IPS-11a (cell line): ENCODE results near the gene DNAI1.
"Not testable (repeated sequence)": the region's sequence is repeated elsewhere in the genome, so short reads cannot be mapped to it uniquely, and the experiment has no call there.

ENCODE experiments used
- H3K4me3 ChIP-seq: one replicate; pipeline ENCODE4 v1.5.1; 2013; ENCODE audit warnings: low read depth, low read length, control low read depth

DNAI1 gene

DNA sequence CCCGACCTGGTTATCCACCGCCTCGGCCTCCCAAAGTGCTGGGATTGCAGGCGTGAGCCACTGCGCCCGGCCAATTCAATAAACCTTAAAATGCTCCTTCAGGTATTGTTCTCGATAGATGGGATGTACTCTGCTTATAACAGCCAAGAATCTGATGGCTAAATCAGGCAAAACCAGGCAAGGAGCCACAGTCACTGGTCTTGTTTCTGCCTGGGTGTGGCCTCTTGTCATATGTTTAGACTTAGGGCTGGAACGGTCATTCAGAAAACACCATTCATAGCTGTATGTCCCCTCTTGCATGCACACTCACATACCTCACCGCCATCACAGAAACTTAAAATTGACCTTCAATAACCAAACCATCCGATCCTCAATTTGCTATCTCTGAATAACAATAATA is 8.0 kb upstream of the DNAI1 start:
- no peak overlapping the region for H3K4me3 ChIP-seq

DNA sequence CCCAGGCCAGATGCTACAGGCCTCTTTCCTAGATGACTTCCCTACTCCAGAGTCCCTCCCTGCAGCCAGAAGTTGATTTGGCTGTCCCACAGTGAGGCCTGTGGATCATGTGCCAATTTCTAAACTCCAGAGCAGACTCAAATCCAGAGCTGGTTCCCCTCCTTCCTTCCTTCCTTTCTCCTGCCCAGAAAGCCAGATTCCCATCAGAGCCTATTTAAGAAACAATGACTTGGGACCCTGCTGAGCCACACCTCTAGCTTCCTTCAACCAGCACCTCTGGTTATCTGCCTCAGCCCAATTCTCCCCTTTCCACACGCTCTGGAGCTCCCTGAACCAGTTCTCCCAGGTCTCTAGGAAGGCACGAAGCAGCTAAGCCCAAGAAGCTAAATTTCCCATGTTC is 7.5 kb upstream of the DNAI1 start:
- no peak overlapping the region for H3K4me3 ChIP-seq

DNA sequence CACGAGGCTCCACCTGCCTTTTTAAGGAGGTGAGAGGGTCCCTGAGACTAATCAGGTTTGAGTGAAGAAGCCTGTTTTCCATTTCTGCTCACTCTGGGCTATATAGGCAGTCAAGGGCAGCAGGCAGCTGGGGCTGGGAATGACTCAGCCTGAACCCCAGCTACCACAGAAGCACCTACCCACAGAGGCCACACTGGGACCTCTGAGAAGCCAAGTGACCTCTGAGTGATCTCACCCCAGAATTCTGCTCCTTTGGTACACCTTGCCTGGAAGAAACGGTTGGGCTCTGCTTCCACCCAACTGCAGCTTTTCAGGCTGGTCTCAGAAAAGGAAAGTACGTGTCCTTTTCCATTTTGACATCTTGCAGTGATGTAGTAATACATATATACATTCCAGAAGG is 7.1 kb upstream of the DNAI1 start:
- no peak overlapping the region for H3K4me3 ChIP-seq

DNA sequence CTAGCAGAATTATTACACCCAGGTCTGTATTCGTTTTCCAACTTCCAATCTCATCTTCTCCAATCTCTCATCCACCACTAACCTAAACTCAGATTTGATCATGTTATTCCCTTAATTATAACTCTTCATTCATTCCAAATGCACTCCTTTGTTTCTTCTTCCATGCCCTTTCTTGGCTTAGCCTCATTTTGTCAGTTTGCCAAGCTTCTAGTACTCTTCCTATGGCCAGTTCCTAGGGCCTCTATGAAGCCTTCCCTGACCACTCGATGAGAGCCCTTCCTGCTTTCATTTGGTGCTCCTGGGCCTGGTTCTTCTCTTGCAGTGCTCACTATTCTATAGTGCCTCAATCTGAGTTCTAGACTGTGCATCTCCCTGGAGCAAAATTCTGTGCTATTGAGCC is 6.0 kb upstream of the DNAI1 start:
- no peak overlapping the region for H3K4me3 ChIP-seq

DNA sequence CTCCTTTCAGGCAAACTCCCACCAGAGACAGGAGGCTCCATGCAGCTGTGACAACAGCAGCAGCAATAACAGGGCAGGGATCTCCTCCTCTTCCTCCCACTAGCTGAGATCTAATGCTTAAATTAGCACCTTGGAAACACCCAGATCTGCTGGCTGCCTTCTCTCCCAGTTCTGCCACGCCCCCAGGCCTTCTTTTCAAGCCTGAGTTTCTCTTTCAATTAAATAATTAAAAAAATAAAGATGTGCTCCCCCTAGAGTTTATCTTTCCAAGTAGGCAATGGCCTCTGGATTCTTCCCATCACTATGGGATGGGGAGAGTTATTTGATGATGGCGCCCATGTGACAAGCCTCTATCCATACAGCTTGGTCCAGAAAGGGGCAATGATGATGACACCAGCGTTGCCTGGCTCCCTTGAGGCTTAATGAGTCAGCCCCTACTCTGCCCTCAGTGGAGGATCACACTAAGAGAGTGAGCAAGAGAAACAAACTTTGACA is 4.0 kb upstream of the DNAI1 start:
- no peak overlapping the region for H3K4me3 ChIP-seq

DNA sequence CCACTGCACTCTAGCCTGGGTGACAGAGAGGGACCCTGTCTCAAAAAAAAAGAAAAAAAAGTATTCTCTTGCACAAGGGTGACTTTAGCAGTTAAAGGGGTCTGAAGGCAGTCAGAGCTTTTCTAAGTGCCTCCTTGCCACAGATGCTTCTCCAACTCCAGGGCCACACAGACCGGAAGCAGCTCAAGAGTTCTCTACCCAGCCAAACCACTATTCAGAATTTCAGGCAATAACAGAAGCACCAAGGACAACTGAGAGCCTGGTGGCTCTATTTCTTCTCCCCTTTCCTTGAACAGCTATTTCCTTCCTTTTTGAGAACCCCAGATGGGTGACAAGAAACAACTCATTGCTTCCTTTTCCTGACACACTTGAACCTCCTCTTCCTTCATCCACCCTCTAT is 2.5 kb upstream of the DNAI1 start:
- no peak overlapping the region for H3K4me3 ChIP-seq

DNA sequence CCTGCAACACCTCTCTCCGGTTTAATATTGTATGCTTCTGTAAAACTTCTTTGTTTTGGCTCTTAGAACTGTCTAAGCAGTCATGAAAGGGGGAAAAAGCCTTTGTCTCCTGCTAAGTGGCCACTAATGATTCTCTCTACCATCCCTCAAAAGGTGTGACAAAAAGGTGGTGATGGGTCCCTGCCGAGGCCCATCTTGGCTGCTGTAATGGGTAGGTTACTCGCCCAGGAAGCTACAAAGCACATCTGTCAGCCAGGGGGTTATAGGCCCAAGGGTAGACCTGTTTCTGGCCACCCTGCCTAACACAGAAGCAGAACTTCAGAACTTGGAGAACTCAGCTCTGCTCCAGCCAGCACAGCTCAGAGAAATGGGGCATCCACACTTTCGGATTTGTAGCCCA is 1.9 kb upstream of the DNAI1 start:
- peak overlapping the region; percentile 84 for H3K4me3 ChIP-seq

DNA sequence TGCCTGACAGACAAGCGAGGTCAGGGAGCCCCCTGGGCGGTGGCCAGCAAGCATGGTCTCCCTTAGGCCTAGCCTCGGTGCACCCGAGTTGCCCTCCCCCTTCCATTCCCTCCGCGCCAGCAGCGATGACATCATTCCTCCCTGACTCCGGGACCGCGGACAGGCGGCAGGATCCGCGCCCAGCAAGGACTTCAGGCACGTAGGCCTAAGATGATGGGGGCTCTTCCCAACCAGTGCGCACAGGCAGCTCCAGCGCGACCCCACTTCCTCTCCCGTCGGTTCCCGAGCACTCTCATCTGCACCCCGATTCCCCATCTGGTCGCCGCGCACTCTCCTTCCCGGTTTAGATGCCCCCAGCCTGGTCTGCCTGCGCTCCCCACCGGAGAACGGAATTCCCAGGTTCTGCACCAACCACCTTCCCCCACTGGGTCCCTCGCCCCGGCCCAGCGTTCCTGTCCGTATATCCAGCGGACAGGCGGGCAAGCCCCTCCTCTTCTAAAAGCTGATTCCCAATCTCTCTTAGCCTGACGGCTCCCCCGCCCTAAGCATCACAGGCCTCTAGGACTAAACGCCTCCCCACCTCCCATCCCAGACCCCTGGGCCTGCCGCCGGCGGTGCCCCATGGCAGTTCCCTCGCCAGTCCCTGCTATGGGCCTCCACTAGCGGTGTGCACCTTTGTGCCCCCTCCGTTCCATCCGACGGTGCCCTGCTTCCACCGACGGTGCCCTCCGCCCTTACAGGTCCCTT is 1.2 kb upstream of the DNAI1 start:
- H3K4me3 ChIP-seq, result peak overlapping the region; percentile 84

DNA sequence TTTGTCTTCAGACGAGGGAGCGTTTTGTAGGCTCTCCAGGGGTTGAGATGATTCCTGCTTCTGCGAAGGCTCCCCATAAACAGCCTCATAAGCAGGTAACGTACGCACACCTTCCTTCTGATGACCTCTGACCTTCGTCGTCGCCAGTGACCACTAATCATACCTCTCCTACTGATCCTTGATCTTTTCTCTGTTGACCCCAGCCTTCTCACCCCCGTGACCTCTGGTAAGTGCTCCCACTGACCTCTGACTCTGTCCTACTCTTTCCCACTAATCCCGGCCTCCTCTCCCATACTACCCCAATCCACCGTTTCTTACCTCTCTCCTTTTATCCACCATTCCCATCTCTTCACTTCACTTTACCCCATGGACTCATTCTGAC is 345 bp downstream of the DNAI1 start:
- peak overlapping the region; percentile 50 for H3K4me3 ChIP-seq

DNA sequence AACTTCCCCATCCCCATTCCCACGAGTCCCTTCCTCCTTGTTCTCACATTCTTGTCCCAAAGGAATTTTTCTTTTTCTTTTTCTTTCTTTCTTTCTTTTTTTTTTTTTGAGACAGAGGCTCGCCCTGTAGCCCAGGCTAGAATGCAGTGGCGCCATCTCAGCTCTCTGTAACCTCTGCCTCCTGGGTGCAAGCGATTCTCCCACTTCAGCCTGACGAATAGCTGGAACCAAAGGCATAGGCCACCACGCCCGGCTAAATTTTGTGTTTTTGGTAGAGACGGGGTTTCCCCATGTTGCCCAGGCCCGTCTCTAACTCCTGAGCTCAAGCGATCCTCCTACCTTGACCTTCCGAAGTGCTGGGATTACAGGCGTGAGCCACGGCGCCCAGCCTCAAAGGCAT is 751 bp downstream of the DNAI1 start:
- no peak overlapping the region for H3K4me3 ChIP-seq

DNA sequence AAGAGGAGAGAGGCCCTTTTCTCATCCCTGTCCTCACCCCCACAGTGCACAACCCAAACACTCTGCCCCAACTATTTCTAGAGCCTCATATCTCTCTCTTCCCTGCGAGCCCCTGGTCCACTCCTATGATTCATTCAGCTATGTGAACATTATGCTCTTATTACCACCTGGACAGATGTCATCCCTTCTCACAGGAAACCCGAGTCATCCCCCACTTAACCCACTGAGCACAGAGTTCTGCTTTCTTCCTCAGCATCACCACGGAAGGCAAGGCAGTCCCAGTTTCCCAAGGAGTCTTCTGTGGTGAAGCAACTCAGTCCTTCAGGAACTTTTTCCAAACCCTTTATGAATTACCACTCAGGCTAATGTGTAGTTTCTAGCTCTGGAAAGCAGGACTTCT is 1.3 kb downstream of the DNAI1 start:
- no peak overlapping the region for H3K4me3 ChIP-seq

DNA sequence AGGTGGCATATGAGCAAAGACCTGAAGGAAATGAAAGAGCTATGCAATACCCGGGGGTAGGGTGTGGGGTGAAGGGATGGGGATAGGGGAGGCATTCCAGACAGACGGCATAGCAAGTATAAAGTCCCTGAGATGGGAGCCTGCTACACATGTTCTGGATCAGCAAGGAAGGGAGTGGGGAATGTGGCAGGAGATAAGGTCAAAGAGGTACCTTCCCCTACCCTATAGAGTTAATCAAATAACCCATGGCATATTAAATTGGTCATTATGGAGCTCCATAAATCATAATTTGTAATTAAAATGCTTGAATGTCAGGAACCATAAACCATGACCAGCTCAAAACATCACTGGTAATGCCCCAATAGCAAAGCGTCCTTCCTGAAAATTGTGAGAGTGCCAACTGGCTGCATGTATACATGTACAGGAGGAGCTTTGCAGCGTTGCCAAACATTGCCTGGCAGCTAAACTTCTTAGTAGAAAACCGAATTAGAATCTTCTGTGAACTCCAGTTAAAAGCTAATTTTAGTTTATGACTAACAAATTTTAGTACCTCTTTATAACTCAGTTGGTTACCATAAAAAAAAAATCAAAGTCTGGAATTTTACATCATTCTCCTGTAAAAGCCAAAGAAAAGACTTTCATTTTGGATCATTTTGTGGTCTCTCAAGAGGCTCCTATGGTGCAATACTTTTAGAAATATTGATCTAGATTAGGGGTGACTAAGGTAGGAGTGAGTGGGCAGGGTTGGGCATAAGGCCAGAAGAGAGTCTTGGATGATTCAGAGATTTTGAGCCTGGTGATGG is 4.7 kb downstream of the DNAI1 start:
- no peak overlapping the region for H3K4me3 ChIP-seq

DNA sequence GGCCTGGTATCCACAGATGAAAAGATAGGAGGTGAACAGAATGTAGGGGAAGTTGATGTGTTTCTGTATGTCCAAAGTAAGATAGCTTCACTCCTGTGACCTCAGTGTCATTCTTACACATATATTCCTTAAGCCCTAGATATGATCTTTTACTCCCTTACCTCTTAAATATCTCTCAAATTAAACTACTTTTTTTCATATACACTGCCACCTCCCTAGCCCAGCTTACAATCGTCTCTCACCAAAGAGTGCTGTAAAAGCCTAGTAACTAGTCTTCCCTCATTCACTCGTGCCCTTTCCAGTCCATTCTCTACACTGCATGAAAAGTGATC is 5.3 kb downstream of the DNAI1 start:
- H3K4me3 ChIP-seq, result no peak overlapping the region

DNA sequence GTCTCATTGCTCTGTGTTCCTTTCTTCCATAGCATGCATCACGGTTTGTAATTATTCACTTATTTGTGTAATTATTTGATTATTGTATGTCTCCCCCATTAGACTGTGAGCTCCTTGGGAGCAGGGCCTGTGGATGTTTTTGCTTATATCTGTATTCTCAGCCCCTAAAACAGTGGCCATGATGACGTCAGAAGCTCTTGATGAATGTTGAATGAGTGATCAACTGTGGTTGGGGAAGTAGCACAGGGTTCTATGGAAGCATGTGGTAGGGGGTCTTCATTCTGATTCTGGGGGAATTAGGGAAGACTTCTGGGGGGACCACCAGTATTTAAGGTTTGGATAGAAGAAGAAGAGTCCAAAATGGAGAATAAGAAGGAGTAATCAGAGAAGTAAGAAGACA is 6.0 kb downstream of the DNAI1 start:
- no peak overlapping the region for H3K4me3 ChIP-seq

DNA sequence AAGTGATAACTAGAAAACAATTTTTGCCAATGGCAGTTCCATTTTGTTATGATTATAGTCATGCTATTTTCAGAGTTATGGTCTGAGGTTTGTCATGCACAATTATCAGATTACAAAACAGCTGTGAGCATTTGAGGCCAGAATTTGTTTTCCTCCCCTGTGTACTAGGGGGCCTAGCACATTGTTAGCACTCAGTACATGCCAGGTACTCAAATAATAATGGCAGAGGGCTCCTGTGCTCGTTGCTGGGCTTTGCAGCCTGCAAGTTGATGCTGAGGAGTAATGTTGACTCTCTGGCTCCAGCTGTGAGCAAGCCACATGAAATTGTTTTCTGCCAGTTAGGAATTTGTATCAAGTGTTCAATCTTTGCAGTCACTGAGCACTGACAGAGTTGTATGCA is 6.9 kb downstream of the DNAI1 start:
- H3K4me3 ChIP-seq, result no peak overlapping the region

DNA sequence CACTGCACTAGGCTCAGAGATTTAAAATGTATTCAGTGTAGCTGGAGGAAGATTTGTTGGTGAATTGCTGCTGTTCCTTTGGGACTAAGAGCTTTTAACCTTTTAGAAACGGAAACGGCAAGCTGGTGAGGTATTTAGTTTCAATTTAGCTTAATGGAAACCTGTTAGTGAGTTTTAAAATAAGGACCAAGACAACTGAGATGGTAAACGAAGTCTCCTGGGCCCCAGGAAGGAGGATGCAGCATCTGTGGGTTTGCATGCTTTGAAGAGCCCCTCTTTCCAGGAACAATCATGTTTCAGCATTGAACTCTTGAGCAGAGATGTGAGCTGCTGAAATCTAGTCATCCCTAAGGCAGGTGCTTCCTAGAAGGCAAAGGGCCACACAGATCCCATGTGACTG is 16.5 kb downstream of the DNAI1 start:
- H3K4me3 ChIP-seq, result no peak overlapping the region

DNA sequence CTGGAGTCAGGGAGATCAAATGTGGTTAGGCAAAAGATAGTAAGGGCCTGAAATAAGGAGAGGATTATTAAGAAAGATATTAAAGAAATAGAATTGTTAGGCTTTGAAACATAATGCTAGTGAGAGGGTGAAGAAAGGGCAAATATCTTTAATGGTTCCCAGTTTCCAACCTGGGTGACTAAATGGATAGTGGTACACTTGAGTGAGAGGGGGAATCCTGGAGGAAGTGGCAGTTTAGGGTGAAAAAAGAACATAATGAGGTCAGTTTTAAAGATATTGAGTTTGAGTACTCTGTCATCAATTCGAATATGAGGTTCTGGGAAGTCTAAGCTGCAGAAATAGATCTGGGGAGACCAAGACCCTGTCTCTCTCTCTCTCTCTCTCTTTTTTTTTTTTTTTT is 18.9 kb downstream of the DNAI1 start:
- no peak overlapping the region for H3K4me3 ChIP-seq

DNA sequence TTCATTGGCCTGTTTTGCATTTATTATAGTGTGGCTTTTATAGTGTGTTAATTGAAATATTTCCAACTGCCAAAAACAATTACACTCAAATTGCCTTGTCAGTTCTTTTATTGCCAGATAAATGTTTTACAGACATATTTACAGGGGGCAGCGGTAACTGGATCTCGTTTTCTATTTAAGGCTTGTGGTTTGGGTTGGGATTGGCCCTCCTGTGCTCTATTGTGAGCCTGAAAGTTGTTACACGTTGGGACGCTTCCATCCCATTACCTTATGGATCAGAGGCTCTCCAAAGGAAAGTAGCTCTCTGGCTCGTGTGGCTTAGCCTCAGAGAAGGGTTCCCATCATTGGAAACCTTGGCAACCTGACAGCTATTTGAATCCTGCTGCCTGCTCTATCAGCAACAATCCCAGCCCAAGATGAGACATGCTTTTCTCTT is 20.8 kb downstream of the DNAI1 start:
- no peak overlapping the region for H3K4me3 ChIP-seq

DNA sequence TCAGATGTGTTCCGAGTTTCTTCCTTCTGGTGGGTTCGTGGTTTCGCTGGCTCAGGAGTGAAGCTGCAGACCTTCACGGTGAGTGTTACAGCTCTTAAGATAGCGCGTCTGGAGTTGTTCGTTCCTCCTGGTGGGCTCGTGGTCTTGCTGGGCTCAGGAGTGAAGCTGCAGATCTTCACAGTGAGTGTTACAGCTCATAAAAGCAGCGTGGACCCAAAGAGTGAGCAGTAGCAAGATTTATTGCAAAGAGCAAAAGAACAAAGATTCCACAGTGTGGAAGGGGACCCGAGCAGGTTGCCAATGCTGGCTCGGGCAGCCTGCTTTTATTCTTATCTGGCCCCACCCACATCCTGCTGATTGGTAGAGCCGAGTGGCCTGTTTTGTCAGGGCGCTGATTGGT is 23.0 kb downstream of the DNAI1 start:
- H3K4me3 ChIP-seq, result not testable (repeated sequence)

DNA sequence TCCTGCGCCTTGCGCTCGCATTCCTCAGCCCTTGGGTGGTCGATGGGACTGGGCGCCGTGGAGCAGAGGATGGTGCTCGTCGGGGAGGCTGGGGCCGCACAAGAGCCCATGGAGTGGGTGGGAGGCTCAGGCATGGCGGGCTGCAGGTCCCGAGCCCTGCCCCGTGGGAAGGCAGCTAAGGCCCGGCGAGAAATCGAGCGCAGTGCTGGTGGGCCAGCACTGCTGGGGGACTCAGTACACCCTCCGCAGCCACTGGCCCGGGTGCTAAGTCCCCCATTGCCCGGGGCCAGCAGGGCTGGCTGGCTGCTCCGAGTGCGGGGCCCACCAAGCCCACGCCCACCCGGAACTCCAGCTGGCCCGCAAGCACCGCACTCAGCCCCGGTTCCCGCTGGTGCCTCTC is 24.1 kb downstream of the DNAI1 start:
- H3K4me3 ChIP-seq, result not testable (repeated sequence)

DNA sequence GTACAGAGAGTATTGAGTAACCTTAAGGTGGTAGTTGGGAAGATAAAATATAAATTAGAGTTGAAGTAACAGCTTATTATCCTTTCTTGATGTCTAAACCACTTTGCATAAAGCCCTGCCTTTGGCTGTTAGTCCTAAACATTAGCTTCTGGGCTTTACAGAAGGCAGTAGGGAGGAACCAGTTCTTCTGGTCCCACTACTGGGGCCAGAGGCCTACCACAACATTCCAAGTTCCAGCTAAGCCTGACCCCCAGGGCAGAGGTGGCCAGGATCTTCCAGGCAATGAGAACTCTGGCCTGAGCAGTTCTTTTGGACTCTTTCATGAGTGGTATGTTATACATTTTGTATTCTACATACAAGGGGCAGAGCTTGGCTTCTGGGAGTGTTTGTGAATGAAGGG is 26.1 kb downstream of the DNAI1 start:
- H3K4me3 ChIP-seq, result no peak overlapping the region

DNA sequence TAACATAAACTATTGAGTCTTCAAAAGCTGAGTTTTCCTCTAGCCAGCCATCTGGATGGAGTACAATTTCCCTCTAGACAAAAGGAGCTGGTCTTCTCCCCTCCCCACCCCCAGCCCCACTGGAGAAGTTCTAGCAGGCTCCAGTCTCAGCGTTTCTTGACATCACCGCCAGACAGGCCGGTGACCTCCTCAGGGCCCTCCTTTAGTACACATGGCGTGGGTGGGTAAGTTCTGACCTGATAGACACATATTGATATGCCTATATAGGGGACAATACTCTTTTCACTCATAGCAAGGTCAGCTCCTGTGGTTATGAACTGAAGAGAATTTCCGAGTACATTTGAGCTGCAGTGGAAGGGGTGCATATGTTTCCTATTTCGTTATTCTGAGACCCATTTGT is 27.2 kb downstream of the DNAI1 start:
- H3K4me3 ChIP-seq, result no peak overlapping the region

DNA sequence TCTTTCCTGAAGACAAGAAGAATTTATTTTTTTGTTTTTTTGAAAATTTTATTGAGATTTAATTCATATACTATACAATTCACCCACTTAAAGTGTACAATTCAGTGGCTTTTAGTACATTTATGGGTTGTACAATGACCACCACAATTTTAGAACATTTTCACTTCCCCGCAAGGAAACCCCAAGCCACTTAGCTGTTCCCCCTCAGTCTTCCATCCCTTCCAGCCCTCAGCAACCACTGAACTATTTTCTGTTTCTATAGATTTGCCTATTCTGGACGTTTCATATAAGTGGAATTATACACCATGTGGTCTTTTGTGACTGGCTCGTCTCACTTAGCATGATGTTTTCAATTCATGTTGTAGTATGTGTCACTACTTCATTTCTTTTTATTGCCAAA is 28.0 kb downstream of the DNAI1 start:
- H3K4me3 ChIP-seq, result no peak overlapping the region
